Omental fat pad (tissue), 4 donors: ENCODE data around the gene TRPM3. TPM values are rescaled to one million over a fixed set of nuclear protein-coding genes. Genes with fewer than 3 reads are reported as not detected.

ENCODE experiments used
- ATAC-seq: fragments of 150-250 bp; one replicate; pipeline ENCODE4 v1.9.1; 2016; ENCODE audit warnings: mild to moderate bottlenecking, moderate library complexity; ENCODE audit not compliant: low FRiP score
- DNase-seq: peaks from one replicate; pipeline ENCODE4 v3.0.0-alpha.2; 2019; ENCODE audit warnings: low spot score
- CTCF ChIP-seq, 3 donors: fragments of 450-650 bp; IDR thresholded peaks; one replicate each; pipeline ENCODE4 v1.5.1; 2016 to 2017; ENCODE audit warnings: antibody characterized with exemption in 3 of 3, mild to moderate bottlenecking in 3 of 3, moderate library complexity in 2 of 3
- total RNA-seq, 4 donors: library from RNA; depleted of rRNA; stranded (reverse); fragments of >200 nt; gene quantifications; one replicate each; pipeline ENCODE4 v1.1.0, GENCODE V29; 2016

Gene TRPM3
- total RNA-seq, result 1 to 10 TPM in 3 of 4 donors, under 1 TPM in 1; 0.60 to 9.3 (median 1.5) TPM

DNA sequence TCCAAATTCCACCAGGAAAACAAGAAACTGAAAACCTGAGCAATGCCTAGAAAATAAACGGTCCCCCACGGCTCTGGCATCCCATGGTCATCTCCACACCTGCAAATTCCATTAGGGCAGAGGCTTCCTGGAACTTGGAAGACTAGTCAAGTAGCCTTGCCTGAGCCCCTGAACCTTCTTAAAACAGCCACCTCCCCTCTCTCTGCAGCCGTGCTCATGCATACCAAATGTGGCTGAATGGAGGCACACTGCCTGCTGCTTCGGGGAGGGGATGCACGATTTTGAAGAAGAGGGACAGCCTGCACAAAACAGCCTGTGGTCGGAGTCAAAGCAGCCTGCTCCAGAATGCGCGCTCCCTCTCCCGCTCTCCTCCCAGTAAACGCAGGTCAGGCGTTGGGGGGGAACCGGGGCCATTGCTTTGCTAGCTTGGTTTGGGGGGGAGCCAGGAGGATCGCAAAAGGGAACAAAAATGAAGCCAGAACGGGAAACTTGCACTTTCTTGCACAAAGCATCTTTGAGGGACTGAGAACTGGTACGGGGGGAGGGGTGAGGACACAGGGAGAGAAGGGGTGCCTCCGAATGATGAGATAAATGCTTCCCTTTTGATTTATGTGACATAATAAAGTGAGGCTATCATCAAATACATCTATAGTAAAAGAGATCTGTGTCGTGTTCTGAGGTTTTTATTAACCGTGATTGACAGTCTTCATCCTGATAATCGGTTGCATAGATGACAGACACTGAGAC is at the start of gene TRPM3:
TRPM3 (minus strand) TSS at position 347 of the 747 bp plus-strand sequence; CDS start at position 80, 267 bp downstream.
- ATAC-seq (no peak), DNase-seq (no peak)
- TF ChIP-seq CTCF (IDR thresholded peaks at IDR 0.05), result no peak

- ATAC-seq (no peak), DNase-seq (no peak)
- no peak for TF ChIP-seq CTCF (IDR thresholded peaks at IDR 0.05)
Measured at GRCh38 chr9:71168418-71168817, 47.0 kb upstream of the TRPM3 start.

GRCh38 chr9:71162126-71162525 is 40.7 kb upstream of the TRPM3 start:
- no peak for ATAC-seq
- TF ChIP-seq CTCF (IDR thresholded peaks at IDR 0.05), result no peak
- no peak for DNase-seq

DNA sequence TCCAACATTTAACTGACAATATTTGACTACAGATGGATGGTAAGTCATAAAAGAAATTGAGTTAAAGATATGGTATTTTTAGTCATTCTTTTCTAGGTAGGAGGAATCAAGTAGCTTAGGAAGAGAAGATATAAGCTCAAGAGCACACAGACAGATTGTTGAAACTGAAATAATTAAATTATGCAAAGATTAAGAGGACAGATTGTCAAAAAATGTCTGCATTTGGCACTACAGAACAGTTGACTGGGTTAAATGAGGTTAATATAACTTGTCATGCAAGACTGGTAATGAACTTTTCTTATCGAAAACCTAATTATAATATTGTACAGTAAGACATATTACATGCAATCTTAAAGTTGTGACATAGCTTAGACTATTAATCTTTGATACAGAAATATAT is 36.3 kb upstream of the TRPM3 start:
- TF ChIP-seq CTCF (IDR thresholded peaks at IDR 0.05), result no peak
- ATAC-seq, result no peak
- no peak for DNase-seq

- DNase-seq, result no peak
- ATAC-seq, result no peak
- no peak for TF ChIP-seq CTCF (IDR thresholded peaks at IDR 0.05)
Measured at GRCh38 chr9:71147368-71147767, 25.9 kb upstream of the TRPM3 start.

GRCh38 chr9:71146511-71146910 is 25.1 kb upstream of the TRPM3 start:
- DNase-seq (no peak), ATAC-seq (no peak)
- no peak for TF ChIP-seq CTCF (IDR thresholded peaks at IDR 0.05)

GRCh38 chr9:71145179-71145578 is 23.8 kb upstream of the TRPM3 start:
- ATAC-seq, result no peak
- no peak for DNase-seq
- TF ChIP-seq CTCF (IDR thresholded peaks at IDR 0.05), result no peak
